Mucosa of descending colon (tissue), 3 donors: ENCODE results near the gene SENP6. TPM values are rescaled to one million over a fixed set of nuclear protein-coding genes. Genes with fewer than 3 reads are reported as not detected.
"Not testable (repeated sequence)": the region's sequence is repeated elsewhere in the genome, so short reads cannot be mapped to it uniquely, and the experiment has no call there.

ENCODE experiments used
- ATAC-seq: fragments of 200-7000 bp; cut with Tn5 transposase; one replicate; pipeline ENCODE4 v1.9.1; 2020; ENCODE audit warnings: mild to moderate bottlenecking, moderate library complexity
- DNase-seq, 3 donors: peaks; one replicate each; pipeline ENCODE4 v3.0.0-alpha.2; 2020
- H3K36me3 ChIP-seq: fragments of 200-600 bp; one replicate; pipeline ENCODE4 v1.8.0; 2021; ENCODE audit warnings: low read depth, mild to moderate bottlenecking
- H3K4me1 ChIP-seq: fragments of 200-600 bp; one replicate; pipeline ENCODE4 v1.8.0; 2021; ENCODE audit warnings: low read depth, mild to moderate bottlenecking
- H3K4me3 ChIP-seq: fragments of 200-600 bp; one replicate; pipeline ENCODE4 v1.8.0; 2021; ENCODE audit warnings: mild to moderate bottlenecking
- H3K9me3 ChIP-seq: fragments of 200-600 bp; one replicate; pipeline ENCODE4 v1.8.0; 2021; ENCODE audit warnings: mild to moderate bottlenecking
- intact Hi-C, 2 donors: fragments of 100-400 bp; cut with DNase I in 1 of 2; cut with micrococcal nuclease in 1 of 2; formaldehyde crosslinking; loops; one replicate each; pipeline versions ENCODE4 v1.11.0 to v1.11.1; 2022; cut with DNase I, micrococcal nuclease
- total RNA-seq, 3 donors: library from RNA; stranded (reverse); fragmentation: NEBNext Ultra II Directional in 2 of 3; extraction: Animal tissue kit (Norgen Biotek cat#: 25700) in 2 of 3; gene quantifications; one replicate each; pipeline versions ENCODE4 v1.2.1 to v1.2.4, GENCODE V29; 2021 to 2023
- TF ChIP-seq, protein P1 (sequence below): fragments of 200-600 bp; IDR thresholded peaks from one replicate; pipeline ENCODE4 v1.8.0; 2022; ENCODE audit warnings: antibody characterized with exemption, mild to moderate bottlenecking
- donor health status: DM: no; HTN: no; CAD: no; lungs with moderate emphysema.
- donor health status: DM: no; HTN: no; CAD: no.
- donor health status: DM: no; HTN: yes; CAD: no.

SENP6 gene
- total RNA-seq, 3 donors from 2014 or later, result 72.2 to 117 (median 84.4) TPM

- intact Hi-C loops, result no loop called here
- Histone ChIP-seq H3K4me3 (no peak overlapping the region), H3K4me1 (peaks cover 4% of the 10 kb centered on the region), H3K36me3 (no peaks in the 10 kb centered on the region), H3K9me3 (no peaks in the 10 kb centered on the region)
- DNase-seq (no peak), ATAC-seq (no peak)
- TF ChIP-seq, protein P1, sequence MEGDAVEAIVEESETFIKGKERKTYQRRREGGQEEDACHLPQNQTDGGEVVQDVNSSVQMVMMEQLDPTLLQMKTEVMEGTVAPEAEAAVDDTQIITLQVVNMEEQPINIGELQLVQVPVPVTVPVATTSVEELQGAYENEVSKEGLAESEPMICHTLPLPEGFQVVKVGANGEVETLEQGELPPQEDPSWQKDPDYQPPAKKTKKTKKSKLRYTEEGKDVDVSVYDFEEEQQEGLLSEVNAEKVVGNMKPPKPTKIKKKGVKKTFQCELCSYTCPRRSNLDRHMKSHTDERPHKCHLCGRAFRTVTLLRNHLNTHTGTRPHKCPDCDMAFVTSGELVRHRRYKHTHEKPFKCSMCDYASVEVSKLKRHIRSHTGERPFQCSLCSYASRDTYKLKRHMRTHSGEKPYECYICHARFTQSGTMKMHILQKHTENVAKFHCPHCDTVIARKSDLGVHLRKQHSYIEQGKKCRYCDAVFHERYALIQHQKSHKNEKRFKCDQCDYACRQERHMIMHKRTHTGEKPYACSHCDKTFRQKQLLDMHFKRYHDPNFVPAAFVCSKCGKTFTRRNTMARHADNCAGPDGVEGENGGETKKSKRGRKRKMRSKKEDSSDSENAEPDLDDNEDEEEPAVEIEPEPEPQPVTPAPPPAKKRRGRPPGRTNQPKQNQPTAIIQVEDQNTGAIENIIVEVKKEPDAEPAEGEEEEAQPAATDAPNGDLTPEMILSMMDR, result no peak
Measured at GRCh38 chr6:75624988-75625387, 23.3 kb downstream of the SENP6 start.

GRCh38 chr6:75626561-75626960 is 24.9 kb downstream of the SENP6 start:
- TF ChIP-seq, protein P1, result no peak
- intact Hi-C loops, result no loop called here
- ATAC-seq (no peak), DNase-seq (no peak)
- Histone ChIP-seq H3K4me1 (no peaks in the 10 kb centered on the region), H3K9me3 (no peaks in the 10 kb centered on the region), H3K4me3 (no peak overlapping the region), H3K36me3 (no peaks in the 10 kb centered on the region)

GRCh38 chr6:75627708-75628107 is 26.0 kb downstream of the SENP6 start:
- H3K36me3 ChIP-seq, DNase-seq, intact Hi-C loops, H3K4me1 ChIP-seq, H3K9me3 ChIP-seq, ATAC-seq, H3K4me3 ChIP-seq: not testable (repeated sequence)

GRCh38 chr6:75631859-75632635 is 30.4 kb downstream of the SENP6 start:
- DNase-seq (no peak), ATAC-seq (no peak)
- Histone ChIP-seq H3K36me3 (no peaks in the 10 kb centered on the region), H3K9me3 (no peaks in the 10 kb centered on the region), H3K4me3 (no peak overlapping the region), H3K4me1 (no peaks in the 10 kb centered on the region)
- intact Hi-C loops, result no loop called here
- TF ChIP-seq, protein P1, result no peak

- no peak for DNase-seq
- no peaks in the 10 kb centered on the region for H3K9me3 ChIP-seq
- H3K4me3 ChIP-seq, result no peak overlapping the region
- intact Hi-C loops, result no loop called here
- TF ChIP-seq, protein P1, result no peak
- no peaks in the 10 kb centered on the region for H3K4me1 ChIP-seq
- no peaks in the 10 kb centered on the region for H3K36me3 ChIP-seq
- no peak for ATAC-seq
Measured at GRCh38 chr6:75633045-75633444, 31.4 kb downstream of the SENP6 start.

DNA sequence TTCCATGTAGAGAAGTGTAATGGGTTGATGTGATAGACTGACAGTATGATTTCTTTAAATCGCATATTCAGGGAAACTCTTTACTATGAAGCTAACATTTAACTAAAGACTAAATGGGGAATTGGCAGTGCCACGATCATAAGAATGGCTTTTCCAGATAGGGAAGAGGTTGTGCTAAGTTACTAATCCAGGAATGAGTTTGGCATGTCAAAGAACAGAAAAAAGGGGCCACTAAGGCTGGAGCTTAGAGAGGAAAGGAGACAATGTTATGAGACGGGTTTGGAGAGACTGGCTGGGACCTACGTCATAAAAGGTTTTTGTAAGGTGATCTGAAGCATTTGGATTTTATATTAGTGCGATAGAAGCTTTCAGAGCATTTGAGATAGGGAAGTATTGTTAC is 40.6 kb downstream of the SENP6 start:
- DNase-seq (no peak), ATAC-seq (no peak)
- H3K4me3 ChIP-seq, result no peak overlapping the region
- intact Hi-C loops, result no loop called here
- no peaks in the 10 kb centered on the region for H3K9me3 ChIP-seq
- no peaks in the 10 kb centered on the region for H3K4me1 ChIP-seq
- no peaks in the 10 kb centered on the region for H3K36me3 ChIP-seq
- TF ChIP-seq, protein P1, result no peak
